Measurements from ENCODE around the gene ABCC1. TPM values are rescaled to one million over a fixed set of nuclear protein-coding genes. Genes with fewer than 3 reads are reported as not detected.

ABCC1 gene
- total RNA-seq, 1 experiment from 2014 or later = 46.3 TPM

DNA sequence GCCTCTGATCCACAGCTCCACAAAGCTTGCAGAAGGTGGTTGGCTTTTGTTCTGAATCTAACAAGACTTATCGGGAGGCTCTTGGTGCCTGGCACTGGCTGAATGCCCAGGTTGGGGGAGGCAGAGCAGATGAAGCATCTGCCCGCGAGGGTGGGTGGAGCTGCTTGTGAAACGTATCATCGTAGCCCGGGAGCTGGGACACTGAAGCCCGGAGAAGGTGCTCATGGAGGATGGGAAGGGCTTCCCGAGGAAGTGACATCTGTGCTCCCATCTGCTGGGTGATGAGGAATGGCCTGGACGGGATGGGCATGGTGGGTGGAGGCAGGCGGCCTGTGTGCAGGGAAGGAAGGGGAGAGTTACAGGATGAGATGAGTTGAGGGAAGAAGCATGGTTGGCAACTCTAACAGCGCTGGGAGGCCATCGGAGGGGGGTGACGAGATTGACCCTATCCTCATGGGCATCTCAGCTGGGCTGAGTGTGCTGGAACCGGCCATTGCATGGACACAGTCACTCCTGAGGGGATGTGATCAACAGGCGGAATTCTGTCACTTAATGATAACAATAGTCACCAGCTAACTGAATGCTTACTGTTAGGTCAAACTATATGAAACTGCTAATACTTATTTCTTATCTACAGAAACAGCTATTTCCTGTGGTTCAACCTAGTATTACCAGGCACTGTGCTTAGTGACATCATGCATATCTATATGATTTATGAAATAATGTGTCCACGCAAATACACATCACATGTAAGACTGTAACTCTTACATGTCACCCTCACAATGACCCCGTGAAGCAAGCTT, 171.2 kb downstream of the ABCC1 start:
- no peak for DNase-seq
- H3K27ac Mint-ChIP-seq (ENCODE audit: unreplicated experiment) = no peak overlapping the region

DNA sequence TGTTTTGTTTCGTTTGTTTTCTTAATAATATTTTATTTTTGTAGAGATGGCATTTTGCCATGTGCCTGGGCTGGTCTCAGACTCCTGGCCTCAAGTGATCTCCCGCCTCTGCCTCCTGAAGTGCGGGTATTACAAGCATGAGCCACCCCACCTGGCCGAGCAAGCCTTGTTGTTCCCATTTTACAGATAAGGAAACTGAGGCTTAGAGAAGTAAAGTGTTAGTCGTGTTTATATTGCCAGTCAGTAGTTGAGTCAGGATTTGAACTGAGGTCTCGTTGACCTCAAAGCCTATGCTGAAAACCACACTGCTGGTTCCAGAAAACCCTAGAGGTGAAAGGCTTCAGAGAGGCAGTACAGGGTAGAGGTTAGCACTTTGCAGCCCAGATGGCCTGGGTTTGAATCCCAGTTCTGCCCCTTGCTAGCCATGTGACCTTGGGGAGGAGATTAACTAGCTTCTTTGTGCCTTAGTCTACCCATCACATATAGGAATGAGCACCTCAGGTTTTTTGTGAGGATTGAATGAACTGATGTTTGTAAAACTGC, 171.8 kb downstream of the ABCC1 start:
- Mint-ChIP-seq H3K4me1 (ENCODE audit: low read depth, unreplicated experiment) (no peaks in the 10 kb centered on the region), H3K27ac (ENCODE audit: unreplicated experiment) (no peak overlapping the region), H3K36me3 (ENCODE audit: insufficient read depth, unreplicated experiment) (peaks cover 28% of the 10 kb centered on the region), H3K9me3 (ENCODE audit: low read depth, unreplicated experiment) (peaks cover 3% of the 10 kb centered on the region), H3K27me3 (ENCODE audit: unreplicated experiment) (no peaks in the 10 kb centered on the region), H3K4me3 (ENCODE audit: low read depth, unreplicated experiment) (no peak overlapping the region)
- intact Hi-C loops (cut with micrococcal nuclease; ENCODE audit: unreplicated experiment) = no loop called here
- CTCF ChIA-PET = interaction anchor here (0.6 kb wide), 1 partner anchor 470 kb away, joined by 8 read pairs; no protein-coding TSS in a partner anchor
- no TSS peak for BruUV-seq (replicated peaks)
- DNase-seq = no peak
- TF ChIP-seq CTCF (IDR thresholded peaks at IDR 0.05; ENCODE audit: unreplicated experiment) = no peak

More for the DNA sequence above, 171.2 kb downstream of the ABCC1 start:
- H3K27me3 Mint-ChIP-seq (ENCODE audit: unreplicated experiment) = no peaks in the 10 kb centered on the region
- H3K9me3 Mint-ChIP-seq (ENCODE audit: low read depth, unreplicated experiment) = peaks cover 3% of the 10 kb centered on the region
- no TSS peak for BruUV-seq (replicated peaks)
- no peaks in the 10 kb centered on the region for H3K4me1 Mint-ChIP-seq (ENCODE audit: low read depth, unreplicated experiment)
- CTCF ChIA-PET = interaction anchor here (0.6 kb wide), 1 partner anchor 469 kb away, joined by 8 read pairs; no protein-coding TSS in a partner anchor
- peaks cover 28% of the 10 kb centered on the region for H3K36me3 Mint-ChIP-seq (ENCODE audit: insufficient read depth, unreplicated experiment)
- intact Hi-C loops (cut with micrococcal nuclease; ENCODE audit: unreplicated experiment) = no loop called here
- H3K4me3 Mint-ChIP-seq (ENCODE audit: low read depth, unreplicated experiment) = no peak overlapping the region
- TF ChIP-seq CTCF (IDR thresholded peaks at IDR 0.05; ENCODE audit: unreplicated experiment) = no peak

DNA sequence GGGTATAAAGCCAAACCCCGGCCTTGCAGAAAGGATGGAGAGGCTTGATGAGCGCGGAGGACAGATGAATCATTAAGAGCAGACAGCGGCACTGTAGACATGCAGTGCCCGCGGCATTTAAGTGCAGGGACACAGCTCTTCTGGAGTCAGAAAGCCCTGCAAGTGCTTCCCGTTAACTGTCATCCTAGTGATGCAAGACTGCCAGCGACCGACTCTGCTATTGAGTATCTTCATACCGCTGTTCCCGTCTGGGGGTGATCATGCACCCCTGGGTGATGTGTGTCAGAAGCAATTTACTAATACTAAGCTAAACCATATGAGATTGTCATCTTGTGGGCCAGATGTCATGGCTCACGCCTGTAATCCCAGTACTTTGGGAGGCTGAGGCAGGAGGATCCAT, 172.8 kb downstream of the ABCC1 start:
- no peak for DNase-seq
- CTCF ChIA-PET = interaction anchor here (0.7 kb wide), 2 partner anchors 24 to 370 kb away, joined by 3 read pairs; no protein-coding TSS in a partner anchor
- no TSS peak for BruUV-seq (replicated peaks)
- no peak for TF ChIP-seq CTCF (IDR thresholded peaks at IDR 0.05; ENCODE audit: unreplicated experiment)
- Mint-ChIP-seq H3K36me3 (ENCODE audit: insufficient read depth, unreplicated experiment) (peaks cover 26% of the 10 kb centered on the region), H3K4me3 (ENCODE audit: low read depth, unreplicated experiment) (no peak overlapping the region), H3K27me3 (ENCODE audit: unreplicated experiment) (no peaks in the 10 kb centered on the region), H3K9me3 (ENCODE audit: low read depth, unreplicated experiment) (peaks cover 3% of the 10 kb centered on the region), H3K4me1 (ENCODE audit: low read depth, unreplicated experiment) (no peaks in the 10 kb centered on the region), H3K27ac (ENCODE audit: unreplicated experiment) (no peak overlapping the region)
- intact Hi-C loops (cut with micrococcal nuclease; ENCODE audit: unreplicated experiment) = no loop called here

GRCh38 chr16:16124438-16124837, 175.0 kb downstream of the ABCC1 start:
- TF ChIP-seq CTCF (IDR thresholded peaks at IDR 0.05; ENCODE audit: unreplicated experiment) = no peak
- no TSS peak for BruUV-seq (replicated peaks)
- CTCF ChIA-PET = no interaction called here
- Mint-ChIP-seq H3K36me3 (ENCODE audit: insufficient read depth, unreplicated experiment) (peaks cover 24% of the 10 kb centered on the region), H3K27me3 (ENCODE audit: unreplicated experiment) (no peaks in the 10 kb centered on the region), H3K27ac (ENCODE audit: unreplicated experiment) (no peak overlapping the region), H3K4me1 (ENCODE audit: low read depth, unreplicated experiment) (no peaks in the 10 kb centered on the region), H3K4me3 (ENCODE audit: low read depth, unreplicated experiment) (no peak overlapping the region), H3K9me3 (ENCODE audit: low read depth, unreplicated experiment) (peaks cover 3% of the 10 kb centered on the region)
- intact Hi-C loops (cut with micrococcal nuclease; ENCODE audit: unreplicated experiment) = no loop called here
- DNase-seq = no peak

Measured in Calu3 (cell line).